Vagina (tissue), 2 donors: ENCODE results near the gene TBC1D19. TPM values are rescaled to one million over a fixed set of nuclear protein-coding genes. Genes with fewer than 3 reads are reported as not detected.
"Not testable (repeated sequence)": the region's sequence is repeated elsewhere in the genome, so short reads cannot be mapped to it uniquely, and the experiment has no call there.

Experiments
- DNase-seq, 2 donors: peaks; one replicate each; pipeline ENCODE4 v3.0.0-alpha.2; 2017; ENCODE audit errors: extremely low spot score in 2 of 2
- H3K27ac ChIP-seq: fragments of 200-600 bp; sonication (generic); one replicate; pipeline ENCODE4 v1.5.1; 2019
- H3K27me3 ChIP-seq: fragments of 200-600 bp; sonication (generic); one replicate; pipeline ENCODE4 v1.5.1; 2019
- H3K36me3 ChIP-seq, 2 donors: fragments of 200-600 bp; sonication (generic); one replicate each; pipeline ENCODE4 v1.5.1; 2017 to 2019
- H3K4me1 ChIP-seq: fragments of 200-600 bp; sonication (generic); one replicate; pipeline ENCODE4 v1.5.1; 2019
- H3K4me3 ChIP-seq, 2 donors: fragments of 200-600 bp; sonication (generic); 1 replicate in 1 of 2; 2 replicates in 1 of 2; pipeline ENCODE4 v1.5.1; 2016 to 2019
- H3K9me3 ChIP-seq: fragments of 200-600 bp; sonication (generic); one replicate; pipeline ENCODE4 v1.5.1; 2019
- POLR2A ChIP-seq, 2 donors: fragments of 450-650 bp; IDR thresholded peaks; one replicate each; pipeline ENCODE4 v1.6.1; 2017; ENCODE audit warnings: antibody characterized with exemption in 2 of 2, mild to moderate bottlenecking in 2 of 2, moderate library complexity in 2 of 2
- POLR2AphosphoS5 ChIP-seq, 2 donors: sonication (generic); formaldehyde crosslinking; IDR thresholded peaks; one replicate each; pipeline ENCODE4 v1.9.0; 2017; ENCODE audit warnings: antibody characterized with exemption in 2 of 2, mild to moderate bottlenecking in 2 of 2, low read depth in 1 of 2; ENCODE audit not compliant: insufficient read depth in 1 of 2
- intact Hi-C: fragments of 100-400 bp; cut with DNase I; formaldehyde crosslinking; loops from one replicate; pipeline ENCODE4 v1.15.1; 2023
- total RNA-seq: library from RNA; depleted of rRNA; stranded (reverse); fragments of >200 nt; gene quantifications from one replicate; pipeline ENCODE4 v1.2.3, GENCODE V29; 2016
- TF ChIP-seq, protein P1 (sequence below), 3 experiments: fragments of 450-650 bp in 2 of 3; fragments of 200-600 bp in 1 of 3; sonication (generic) in 1 of 3; IDR thresholded peaks; one replicate each; pipeline ENCODE4 v1.5.1; 2017 to 2019; ENCODE audit warnings: antibody characterized with exemption in 3 of 3, mild to moderate bottlenecking in 2 of 3, moderate library complexity in 2 of 3

TBC1D19 gene
- total RNA-seq, 1 donor from 2014 or later: 10.8 TPM

DNA sequence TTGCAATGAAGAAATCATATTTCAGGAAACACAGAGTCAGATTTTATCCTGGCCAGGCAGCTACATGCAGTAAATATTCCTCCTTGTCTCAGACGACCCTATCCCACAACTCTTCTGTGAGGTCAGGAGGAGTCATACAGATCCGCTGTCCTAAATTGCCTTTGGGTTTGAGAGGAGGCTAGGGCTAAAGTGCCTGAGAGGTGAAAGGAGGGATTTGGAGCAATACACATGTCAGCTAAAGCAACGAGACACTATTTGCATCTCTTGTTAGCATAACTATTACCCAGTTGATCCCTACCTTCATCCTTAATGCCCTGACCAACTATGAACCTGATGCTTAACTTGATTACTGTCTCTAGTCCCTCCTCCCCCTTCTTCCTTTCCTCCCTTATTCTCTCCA, 98.6 kb downstream of the TBC1D19 start:
- no peaks in the 10 kb centered on the region for H3K27me3 ChIP-seq
- peaks cover 0 to 15% of the 10 kb centered on the region in 2 donors for H3K36me3 ChIP-seq
- H3K27ac ChIP-seq: no peak overlapping the region
- intact Hi-C loops: no loop called here
- DNase-seq: no peak
- no peaks in the 10 kb centered on the region for H3K4me1 ChIP-seq
- no peaks in the 10 kb centered on the region for H3K9me3 ChIP-seq
- TF ChIP-seq POLR2A (IDR thresholded peaks at IDR 0.05) (no peak), POLR2AphosphoS5 (IDR thresholded peaks at IDR 0.05; ENCODE audit: insufficient read depth in 1 of 2, low read depth in 1 of 2) (no peak)
- TF ChIP-seq, protein P1, sequence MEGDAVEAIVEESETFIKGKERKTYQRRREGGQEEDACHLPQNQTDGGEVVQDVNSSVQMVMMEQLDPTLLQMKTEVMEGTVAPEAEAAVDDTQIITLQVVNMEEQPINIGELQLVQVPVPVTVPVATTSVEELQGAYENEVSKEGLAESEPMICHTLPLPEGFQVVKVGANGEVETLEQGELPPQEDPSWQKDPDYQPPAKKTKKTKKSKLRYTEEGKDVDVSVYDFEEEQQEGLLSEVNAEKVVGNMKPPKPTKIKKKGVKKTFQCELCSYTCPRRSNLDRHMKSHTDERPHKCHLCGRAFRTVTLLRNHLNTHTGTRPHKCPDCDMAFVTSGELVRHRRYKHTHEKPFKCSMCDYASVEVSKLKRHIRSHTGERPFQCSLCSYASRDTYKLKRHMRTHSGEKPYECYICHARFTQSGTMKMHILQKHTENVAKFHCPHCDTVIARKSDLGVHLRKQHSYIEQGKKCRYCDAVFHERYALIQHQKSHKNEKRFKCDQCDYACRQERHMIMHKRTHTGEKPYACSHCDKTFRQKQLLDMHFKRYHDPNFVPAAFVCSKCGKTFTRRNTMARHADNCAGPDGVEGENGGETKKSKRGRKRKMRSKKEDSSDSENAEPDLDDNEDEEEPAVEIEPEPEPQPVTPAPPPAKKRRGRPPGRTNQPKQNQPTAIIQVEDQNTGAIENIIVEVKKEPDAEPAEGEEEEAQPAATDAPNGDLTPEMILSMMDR (IDR thresholded peaks at IDR 0.05): no peak
- H3K4me3 ChIP-seq: no peak overlapping the region

DNA sequence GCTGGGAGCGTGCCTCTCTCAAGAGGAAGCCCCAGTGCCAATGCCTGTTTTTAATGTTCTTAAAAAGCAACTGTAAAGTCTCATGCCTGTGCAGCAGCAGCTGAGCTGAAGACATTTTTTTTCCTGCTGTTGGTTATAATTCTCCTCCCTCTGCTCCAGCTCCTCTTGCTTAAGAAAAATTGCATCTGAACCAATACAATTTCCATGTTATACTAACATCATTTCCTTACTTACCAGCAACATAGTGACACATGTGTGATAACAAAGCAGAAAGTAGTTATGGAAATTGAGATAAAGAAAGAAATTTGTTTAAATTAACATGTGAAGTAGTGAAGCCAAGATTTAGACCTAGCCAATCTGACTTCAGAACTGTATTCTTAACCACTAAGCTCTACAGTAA, 101.4 kb downstream of the TBC1D19 start:
- Histone ChIP-seq H3K4me3 (no peak overlapping the region), H3K4me1 (no peaks in the 10 kb centered on the region), H3K36me3 (peaks cover 0 to 10% of the 10 kb centered on the region in 2 donors), H3K27ac (no peak overlapping the region), H3K27me3 (no peaks in the 10 kb centered on the region), H3K9me3 (no peaks in the 10 kb centered on the region)
- intact Hi-C loops: no loop called here
- TF ChIP-seq, protein P1 (IDR thresholded peaks at IDR 0.05): no peak
- TF ChIP-seq POLR2A (IDR thresholded peaks at IDR 0.05): no peak
- TF ChIP-seq POLR2AphosphoS5 (IDR thresholded peaks at IDR 0.05; ENCODE audit: insufficient read depth in 1 of 2, low read depth in 1 of 2): no peak
- DNase-seq: no peak

DNA sequence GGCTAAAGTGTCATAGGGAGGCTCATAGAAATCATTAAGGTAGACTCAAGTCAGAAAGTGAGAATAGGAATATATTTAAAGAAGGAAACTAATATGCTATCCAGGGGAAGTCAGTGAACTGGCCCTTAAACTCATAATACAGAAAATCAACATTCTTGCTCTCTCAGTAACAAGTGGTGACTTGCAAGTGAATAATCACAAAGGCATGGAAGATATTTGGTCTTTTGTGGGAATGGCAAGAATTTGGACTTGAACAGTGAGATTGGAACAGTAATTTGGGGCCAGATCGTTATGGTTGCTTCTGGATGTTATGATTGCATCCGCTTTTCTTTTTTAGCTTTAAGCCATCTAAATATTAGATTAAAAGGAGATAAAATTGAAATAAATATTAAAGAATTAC, 103.8 kb downstream of the TBC1D19 start:
- Histone ChIP-seq H3K4me1 (no peaks in the 10 kb centered on the region), H3K27me3 (no peaks in the 10 kb centered on the region), H3K9me3 (no peaks in the 10 kb centered on the region), H3K36me3 (peaks cover 0 to 11% of the 10 kb centered on the region in 2 donors), H3K4me3 (no peak overlapping the region), H3K27ac (no peak overlapping the region)
- TF ChIP-seq POLR2AphosphoS5 (IDR thresholded peaks at IDR 0.05; ENCODE audit: insufficient read depth in 1 of 2, low read depth in 1 of 2) (no peak), POLR2A (IDR thresholded peaks at IDR 0.05) (no peak)
- TF ChIP-seq, protein P1 (IDR thresholded peaks at IDR 0.05): no peak
- no peak for DNase-seq
- intact Hi-C loops: no loop called here

DNA sequence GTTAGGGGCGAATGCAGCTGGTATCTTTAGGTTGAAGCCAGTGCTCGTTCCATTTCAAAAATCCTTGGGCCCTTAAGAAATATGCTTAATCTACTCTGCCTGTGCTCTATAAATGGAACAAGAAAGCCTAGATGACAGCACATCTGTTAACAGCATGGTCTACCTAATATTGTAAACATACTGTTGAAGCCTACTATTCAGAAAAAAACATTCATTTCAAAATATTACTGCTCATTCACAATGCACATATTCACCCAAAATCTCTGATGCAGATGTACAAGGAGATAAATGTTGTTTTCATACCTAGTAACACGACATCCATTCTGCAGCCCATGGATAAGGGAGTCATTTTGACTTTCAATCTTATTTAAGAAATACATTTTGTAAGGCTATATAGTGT, 106.6 kb downstream of the TBC1D19 start:
- Histone ChIP-seq H3K4me3 (no peak overlapping the region), H3K4me1 (no peaks in the 10 kb centered on the region), H3K36me3 (peaks cover 0 to 11% of the 10 kb centered on the region in 2 donors), H3K9me3 (no peaks in the 10 kb centered on the region), H3K27me3 (no peaks in the 10 kb centered on the region), H3K27ac (no peak overlapping the region)
- intact Hi-C loops: no loop called here
- TF ChIP-seq POLR2AphosphoS5 (IDR thresholded peaks at IDR 0.05; ENCODE audit: insufficient read depth in 1 of 2, low read depth in 1 of 2) (no peak), POLR2A (IDR thresholded peaks at IDR 0.05) (no peak)
- TF ChIP-seq, protein P1 (IDR thresholded peaks at IDR 0.05): no peak
- DNase-seq: no peak

DNA sequence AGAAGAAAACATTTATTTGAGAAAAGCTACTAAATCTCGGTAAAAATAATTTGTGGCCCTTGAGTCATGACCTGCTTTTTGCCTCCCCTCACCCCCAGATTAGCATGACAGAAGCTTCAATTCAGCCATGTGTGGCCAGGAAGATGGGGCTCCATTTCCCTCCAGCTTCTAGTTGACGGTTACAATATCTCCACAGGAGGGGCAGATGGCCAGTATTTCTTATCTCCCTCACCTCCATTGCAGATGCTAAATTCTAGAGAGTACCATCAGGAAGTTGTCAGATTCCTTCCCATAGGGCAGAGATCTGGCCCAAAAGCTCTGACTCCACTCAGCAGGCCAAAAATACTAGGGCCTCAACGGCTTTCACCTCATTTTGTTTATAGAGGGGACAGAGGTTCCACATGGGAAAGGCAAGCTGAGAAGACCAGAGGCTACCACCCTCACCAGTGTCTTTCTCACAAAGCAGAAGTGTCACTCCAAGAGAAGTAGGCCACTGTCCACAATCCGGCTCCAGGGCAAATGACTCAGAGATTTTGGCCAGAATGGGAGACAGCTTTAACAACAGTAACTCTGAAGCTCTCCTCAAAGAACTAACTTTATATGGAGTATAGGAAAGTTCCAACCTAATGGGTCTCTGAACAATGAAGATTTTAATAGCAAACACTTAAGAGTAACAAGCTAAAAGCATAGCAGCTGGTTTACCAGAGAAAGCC, 108.3 kb downstream of the TBC1D19 start:
- TF ChIP-seq POLR2AphosphoS5 (IDR thresholded peaks at IDR 0.05; ENCODE audit: insufficient read depth in 1 of 2, low read depth in 1 of 2) (no peak), POLR2A (IDR thresholded peaks at IDR 0.05) (no peak)
- TF ChIP-seq, protein P1 (IDR thresholded peaks at IDR 0.05): no peak
- Histone ChIP-seq H3K4me1 (no peaks in the 10 kb centered on the region), H3K9me3 (no peaks in the 10 kb centered on the region), H3K27me3 (no peaks in the 10 kb centered on the region), H3K4me3 (no peak overlapping the region), H3K36me3 (peaks cover 0 to 11% of the 10 kb centered on the region in 2 donors), H3K27ac (no peak overlapping the region)
- DNase-seq: no peak
- intact Hi-C loops: no loop called here

DNA sequence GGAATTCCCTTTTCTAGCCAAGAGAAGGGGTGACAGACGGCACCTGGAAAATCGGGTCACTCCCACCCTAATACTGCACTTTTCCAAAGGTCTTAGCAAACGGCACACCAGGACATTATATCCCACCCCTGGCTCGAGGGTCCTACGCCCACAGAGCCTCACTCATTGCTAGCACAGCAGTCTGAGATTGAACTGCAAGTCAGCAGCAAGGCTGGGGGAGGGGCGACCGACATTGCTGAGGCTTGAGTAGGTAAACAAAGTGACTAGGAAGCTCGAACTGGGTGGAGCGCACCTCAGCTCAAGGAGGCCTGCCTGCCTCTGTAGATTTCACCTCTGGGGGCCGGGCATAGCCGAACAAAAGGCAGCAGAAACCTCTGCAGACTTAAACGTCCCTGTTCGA, 110.2 kb downstream of the TBC1D19 start:
- intact Hi-C loops, H3K4me3 ChIP-seq, H3K9me3 ChIP-seq, H3K4me1 ChIP-seq, H3K27me3 ChIP-seq, H3K27ac ChIP-seq, DNase-seq: not testable (repeated sequence)
- H3K36me3 ChIP-seq: peaks cover 0 to 11% of the 10 kb centered on the region in 2 donors
